ENCODE measurements around the gene GAA. TPM values are rescaled to one million over a fixed set of nuclear protein-coding genes. Genes with fewer than 3 reads are reported as not detected.
"Not testable (repeated sequence)": the region's sequence is repeated elsewhere in the genome, so short reads cannot be mapped to it uniquely, and the experiment has no call there.

Gene GAA
- polyA plus RNA-seq, 4 donors, result 34.5 to 73.6 (median 54.2) TPM

GRCh38 chr17:80082403-80083135, 18.8 kb upstream of the GAA start:
- no peak for DNase-seq (ENCODE audit: low read depth in 4 of 4, low spot score in 2 of 4)

- no peak for DNase-seq (ENCODE audit: low read depth in 4 of 4, low spot score in 2 of 4)
Observed at GRCh38 chr17:80083136-80083661, 18.2 kb upstream of the GAA start.

GRCh38 chr17:80084773-80085172, 16.6 kb upstream of the GAA start:
- DNase-seq (ENCODE audit: low read depth in 4 of 4, low spot score in 2 of 4), result no peak

GRCh38 chr17:80086081-80086480, 15.3 kb upstream of the GAA start:
- no peak for DNase-seq (ENCODE audit: low read depth in 4 of 4, low spot score in 2 of 4)

- DNase-seq (ENCODE audit: low read depth in 4 of 4, low spot score in 2 of 4), result no peak
Observed at GRCh38 chr17:80086616-80087015, 14.8 kb upstream of the GAA start.

- no peak for DNase-seq (ENCODE audit: low read depth in 4 of 4, low spot score in 2 of 4)
Observed at GRCh38 chr17:80087346-80088265, 13.8 kb upstream of the GAA start.

- DNase-seq (ENCODE audit: low read depth in 4 of 4, low spot score in 2 of 4), result no peak
Observed at GRCh38 chr17:80089762-80090161, 11.6 kb upstream of the GAA start.

- DNase-seq (ENCODE audit: low read depth in 4 of 4, low spot score in 2 of 4), result not testable (repeated sequence)
Observed at GRCh38 chr17:80090164-80090563, 11.2 kb upstream of the GAA start.

- no peak for DNase-seq (ENCODE audit: low read depth in 4 of 4, low spot score in 2 of 4)
Observed at GRCh38 chr17:80091376-80091775, 10.0 kb upstream of the GAA start.

- no peak for DNase-seq (ENCODE audit: low read depth in 4 of 4, low spot score in 2 of 4)
Observed at GRCh38 chr17:80092959-80093358, 8.4 kb upstream of the GAA start.

- no peak for DNase-seq (ENCODE audit: low read depth in 4 of 4, low spot score in 2 of 4)
Observed at GRCh38 chr17:80095038-80095843, 6.1 kb upstream of the GAA start.

- DNase-seq (ENCODE audit: low read depth in 4 of 4, low spot score in 2 of 4), result no peak
Observed at GRCh38 chr17:80095844-80096475, 5.4 kb upstream of the GAA start.

GRCh38 chr17:80096561-80097021, 4.8 kb upstream of the GAA start:
- DNase-seq (ENCODE audit: low read depth in 4 of 4, low spot score in 2 of 4), result no peak

GRCh38 chr17:80097127-80097621, 4.2 kb upstream of the GAA start:
- no peak for DNase-seq (ENCODE audit: low read depth in 4 of 4, low spot score in 2 of 4)

- DNase-seq (ENCODE audit: low read depth in 4 of 4, low spot score in 2 of 4), result no peak
Observed at GRCh38 chr17:80097844-80098691, 3.3 kb upstream of the GAA start.

GRCh38 chr17:80099291-80100034, 1.9 kb upstream of the GAA start:
- DNase-seq (ENCODE audit: low read depth in 4 of 4, low spot score in 2 of 4), result no peak

GRCh38 chr17:80100035-80100323, 1.4 kb upstream of the GAA start:
- no peak for DNase-seq (ENCODE audit: low read depth in 4 of 4, low spot score in 2 of 4)

GRCh38 chr17:80101946-80102663, 724 bp downstream of the GAA start:
- no peak for DNase-seq (ENCODE audit: low read depth in 4 of 4, low spot score in 2 of 4)

Measured in left renal cortex interstitium (tissue), 4 donors.